RPMI7951 (cell line): ENCODE measurements around the gene SDC1. TPM values are rescaled to one million over a fixed set of nuclear protein-coding genes. Genes with fewer than 3 reads are reported as not detected.

ENCODE experiments used
- DNase-seq: peaks from one replicate; pipeline ENCODE4 v3.0.0-alpha.2; 2012; ENCODE audit warnings: low read depth
- total RNA-seq: library from RNA; depleted of rRNA; stranded (reverse); fragments of >200 nt; shearing (Covaris generic); gene quantifications from 2 replicates; pipeline ENCODE4 v1.2.3, GENCODE V29; 2014

SDC1 gene
- total RNA-seq, 1 experiment from 2014 or later = 28.8 TPM

DNA sequence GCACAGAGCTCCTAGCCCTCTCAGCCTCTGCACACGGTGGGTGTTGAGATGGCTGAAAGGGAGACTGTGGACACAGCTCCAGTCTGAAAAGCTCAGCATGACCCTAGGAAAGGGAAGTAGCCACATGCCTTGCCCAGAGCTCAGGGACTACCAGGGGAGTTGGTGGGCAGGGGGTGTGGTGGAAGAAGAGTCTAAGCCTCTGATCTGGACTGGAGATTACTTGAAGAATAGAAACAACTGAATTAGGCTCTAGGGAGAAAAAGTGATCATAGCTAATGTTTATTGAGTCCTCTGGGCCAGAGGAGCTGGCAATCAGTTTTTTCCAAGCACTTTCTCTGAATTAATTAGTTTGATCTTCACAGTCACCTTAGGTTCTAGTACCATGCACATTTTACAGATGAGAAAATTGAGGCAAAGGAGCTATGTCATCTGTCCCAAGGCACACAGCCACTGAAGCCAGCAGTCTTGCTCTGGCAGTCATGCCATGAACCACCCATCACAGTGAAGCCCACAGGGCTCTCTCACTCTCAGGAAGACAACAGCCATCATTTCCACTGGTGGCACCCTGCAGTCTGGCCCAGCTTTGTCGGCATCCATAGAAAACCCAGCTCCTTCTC is 10.3 kb downstream of the SDC1 start:
- no peak for DNase-seq

GRCh38 chr2:20213651-20214565 is 11.0 kb downstream of the SDC1 start:
- no peak for DNase-seq

DNA sequence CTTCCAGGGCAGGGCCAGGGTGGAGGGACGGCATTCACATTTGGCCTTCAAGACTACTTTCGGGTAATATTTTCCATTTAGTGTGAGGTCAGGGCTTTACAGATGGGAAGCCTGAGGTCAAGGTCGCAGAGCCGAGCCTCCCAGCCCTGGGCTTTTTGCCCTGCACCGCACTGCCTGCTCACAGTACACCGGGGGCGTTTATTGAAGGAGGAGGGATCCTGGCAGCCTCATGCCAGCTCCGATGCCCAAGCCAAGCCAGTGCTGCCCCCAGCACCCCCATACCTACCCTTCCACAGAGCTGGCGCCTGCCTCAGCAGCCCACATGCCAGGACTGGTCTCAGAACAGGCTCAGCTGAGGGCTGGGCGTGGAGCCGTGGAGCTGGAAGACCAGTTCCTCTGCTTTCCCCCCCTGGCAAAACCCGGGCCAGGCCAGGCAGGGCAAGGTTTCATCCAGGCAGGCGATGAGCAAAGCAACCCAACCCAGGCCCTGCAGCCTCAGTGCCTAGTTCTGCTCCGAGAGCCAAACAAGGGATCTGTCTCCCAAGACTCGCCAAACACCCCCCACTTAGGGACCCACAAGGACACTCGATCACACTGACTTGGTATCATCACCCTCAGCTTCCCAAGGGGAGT is 11.9 kb downstream of the SDC1 start:
- no peak for DNase-seq

DNA sequence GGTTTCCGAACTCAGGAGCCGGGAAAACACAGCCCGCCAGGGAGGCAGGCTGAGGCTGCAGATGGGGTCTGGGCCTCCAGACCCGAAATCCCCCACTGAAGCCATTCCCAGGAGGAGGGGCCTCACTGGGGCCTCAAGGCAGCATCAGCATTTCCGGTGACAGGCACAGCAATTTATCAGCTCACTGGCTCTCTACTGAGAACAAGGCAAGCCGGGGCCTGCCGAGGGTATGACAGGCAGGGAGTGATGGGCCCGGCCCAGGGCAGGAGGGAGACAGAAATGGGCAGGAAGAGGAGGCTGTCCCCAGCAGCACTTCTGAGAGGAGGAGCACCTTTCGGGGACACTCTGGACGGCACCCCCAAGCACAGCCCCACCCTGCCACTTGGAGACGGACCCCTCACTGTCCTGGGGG is 12.5 kb downstream of the SDC1 start:
- no peak for DNase-seq

DNA sequence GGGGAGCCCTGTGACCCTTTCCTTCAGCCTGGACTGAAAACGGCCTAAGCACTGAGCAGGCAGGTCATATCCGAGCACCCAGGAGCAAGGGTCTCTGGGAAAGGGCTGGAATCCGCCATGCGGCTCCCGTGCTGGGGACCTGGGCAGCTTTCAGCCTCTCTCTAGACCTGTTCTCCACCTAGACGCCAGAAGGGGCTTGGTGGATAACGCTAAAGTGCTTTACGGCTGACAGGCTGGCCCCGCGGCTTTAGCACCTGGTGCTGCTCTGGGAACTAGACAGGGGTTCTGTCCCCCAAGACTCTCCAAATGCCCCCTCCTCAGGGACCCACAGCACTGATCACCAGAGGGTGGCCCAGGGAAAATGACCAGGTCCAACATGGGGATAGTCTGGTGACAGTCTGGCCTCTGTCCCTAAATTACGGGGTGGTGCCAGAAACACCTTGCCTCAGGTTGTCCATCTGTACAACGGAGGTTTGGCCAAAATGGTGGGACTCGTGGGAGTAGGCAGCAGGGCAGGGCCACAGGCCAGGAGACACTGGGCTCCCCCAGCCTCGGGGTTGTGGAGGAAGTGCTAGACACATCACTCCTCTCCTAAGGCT is 13.0 kb downstream of the SDC1 start:
- no peak for DNase-seq

DNA sequence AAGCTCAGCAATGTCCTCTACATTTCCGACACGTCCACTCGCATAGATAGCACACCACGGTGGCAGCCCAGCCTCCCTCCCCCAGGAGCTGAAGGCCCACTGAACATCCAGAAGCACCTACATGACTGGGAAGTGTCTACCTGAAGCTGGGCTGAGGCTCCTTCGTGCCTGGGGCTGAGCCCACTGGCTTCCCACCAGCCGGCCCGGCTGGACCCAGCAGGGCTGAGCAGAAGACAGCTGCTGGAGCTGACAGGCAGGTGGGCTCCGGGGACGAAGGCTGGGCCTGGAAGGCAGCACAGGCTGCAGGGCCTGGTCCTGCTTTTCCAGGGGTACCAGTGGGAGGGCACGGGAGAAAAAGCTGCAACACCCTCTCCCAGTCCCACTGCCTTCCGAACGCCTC is 13.5 kb downstream of the SDC1 start:
- no peak for DNase-seq

- DNase-seq = no peak
Observed at GRCh38 chr2:20210462-20210861, 14.5 kb downstream of the SDC1 start.

- DNase-seq = no peak
Observed at GRCh38 chr2:20209373-20210109, 15.4 kb downstream of the SDC1 start.

- DNase-seq = no peak
Observed at GRCh38 chr2:20208476-20208859, 16.5 kb downstream of the SDC1 start.

DNA sequence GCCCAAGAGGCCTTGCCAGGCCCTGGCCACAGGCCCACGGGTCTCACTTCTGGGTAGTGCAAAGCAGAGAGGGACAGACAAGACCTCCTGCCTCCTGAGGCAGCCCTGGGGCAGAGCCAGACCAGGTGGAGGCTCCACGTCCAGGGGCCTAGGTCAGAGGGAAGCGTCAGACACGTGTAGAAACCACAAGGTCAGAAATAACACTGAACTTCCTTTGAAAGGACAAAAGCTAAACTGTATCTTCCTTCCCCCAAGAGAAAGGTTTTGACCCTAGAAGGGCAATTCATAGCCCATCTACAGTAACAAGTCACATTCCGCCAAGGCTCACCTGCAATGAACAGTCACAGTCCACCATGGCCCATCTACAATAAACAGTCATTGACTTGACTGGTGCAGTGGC is 17.9 kb downstream of the SDC1 start:
- no peak for DNase-seq

- no peak for DNase-seq
Observed at GRCh38 chr2:20205915-20206524, 18.9 kb downstream of the SDC1 start.

- DNase-seq = no peak
Observed at GRCh38 chr2:20205069-20205468, 19.9 kb downstream of the SDC1 start.

GRCh38 chr2:20203521-20204225 is 21.3 kb downstream of the SDC1 start:
- no peak for DNase-seq

- DNase-seq = no peak
Observed at GRCh38 chr2:20203072-20203471, 21.9 kb downstream of the SDC1 start.

DNA sequence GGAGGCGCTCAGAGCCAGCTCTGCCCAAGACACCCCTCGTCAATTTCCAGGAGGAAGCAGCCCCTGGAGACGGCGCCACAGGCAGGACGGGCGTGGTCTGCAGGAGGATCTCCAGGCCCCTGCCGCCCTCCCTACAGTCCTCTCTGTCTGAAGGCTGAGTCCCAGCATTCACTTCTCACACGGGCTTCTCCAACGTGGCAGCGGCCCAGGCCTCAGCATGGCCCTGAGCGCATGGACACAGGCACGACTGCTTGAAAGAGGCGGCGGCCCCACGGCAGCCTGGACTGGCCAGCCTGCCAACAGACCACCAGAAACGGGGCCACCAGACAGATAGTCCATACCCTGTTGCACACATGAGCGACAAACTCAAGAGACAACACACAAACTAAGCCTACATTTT is 23.3 kb downstream of the SDC1 start:
- DNase-seq = no peak

GRCh38 chr2:20200697-20201555 is 24.0 kb downstream of the SDC1 start:
- DNase-seq = no peak

DNA sequence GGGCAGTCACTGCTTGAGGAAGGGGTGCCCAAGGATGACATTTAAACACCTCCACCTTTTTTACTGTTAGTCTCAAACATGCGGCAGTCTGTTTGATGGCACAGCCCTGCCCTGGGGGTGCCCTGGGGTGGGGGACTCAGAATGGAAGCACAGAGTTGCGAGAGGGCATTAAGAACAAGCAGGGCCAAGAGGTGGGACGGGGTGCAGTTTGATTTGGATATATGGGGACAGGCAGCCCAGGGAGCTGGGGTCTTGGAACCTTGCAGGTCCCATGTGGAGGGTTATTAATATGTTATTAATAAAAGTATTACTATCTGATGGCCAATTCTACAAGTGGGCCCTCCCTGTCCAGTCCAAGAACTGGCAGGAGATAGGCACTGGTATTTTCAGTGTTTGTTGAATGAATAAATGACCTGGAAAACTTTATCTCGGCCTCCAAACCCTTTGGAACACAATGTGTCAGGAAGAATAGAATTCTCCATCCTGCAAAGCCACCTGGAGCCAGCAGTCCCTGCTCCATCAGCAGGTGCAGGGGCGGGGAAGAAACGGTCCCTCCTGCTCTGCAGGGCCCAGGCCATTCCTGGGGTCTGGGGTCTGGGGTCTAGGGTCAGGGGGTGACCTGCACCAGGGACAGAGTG is 25.2 kb downstream of the SDC1 start:
- no peak for DNase-seq

DNA sequence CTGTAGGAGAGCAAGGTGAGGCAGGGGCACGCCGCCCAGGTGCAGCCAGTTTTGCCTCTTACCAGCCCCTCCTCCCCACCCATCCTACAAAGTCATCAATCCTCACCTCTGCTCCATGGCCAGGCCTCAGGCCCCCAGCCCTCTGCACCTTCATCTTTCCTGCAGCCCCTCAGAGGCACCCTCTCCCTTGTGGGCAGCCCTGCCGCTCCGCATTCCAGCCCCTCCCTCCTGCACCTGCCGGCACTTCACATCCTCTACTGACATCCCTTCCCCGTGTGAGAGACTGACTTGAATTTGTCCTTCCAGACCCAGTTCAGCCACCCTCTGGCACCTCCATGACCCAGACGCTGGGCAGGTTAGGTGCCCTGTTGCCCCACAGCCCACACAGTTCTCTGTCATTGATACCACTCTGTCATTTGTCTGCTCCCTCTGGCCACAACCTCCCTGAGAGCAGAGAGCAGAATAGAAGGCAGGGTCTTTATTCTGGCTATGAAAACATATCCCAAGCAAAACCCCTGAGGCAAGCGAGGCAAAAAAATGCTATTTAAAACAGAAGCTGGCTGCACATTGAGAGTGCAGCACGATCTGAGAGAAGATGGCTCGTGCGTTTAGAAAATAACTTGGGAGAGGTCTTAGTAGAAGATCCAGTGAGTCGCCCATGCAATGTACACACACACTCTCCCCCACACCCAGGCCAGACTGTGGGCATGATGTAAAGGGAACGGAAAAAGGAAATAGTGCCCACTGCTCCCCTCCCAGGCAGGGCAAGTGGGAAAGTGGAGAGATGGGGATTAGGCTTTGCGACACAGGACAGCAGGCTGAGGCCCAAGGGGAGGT is 25.9 kb downstream of the SDC1 start:
- DNase-seq = no peak
